ENCODE measurements around the gene CTTNBP2NL. TPM values are rescaled to one million over a fixed set of nuclear protein-coding genes. Genes with fewer than 3 reads are reported as not detected.

CTTNBP2NL gene
- total and polyA plus RNA-seq, 10 of the 15 experiments (the other 5 are each of a cell fraction or from before 2014, with no cell fraction given): 2.1 to 11.3 (median 5.6) TPM

GRCh38 chr1:112510340-112510739 lies 114.3 kb downstream of the CTTNBP2NL start:
- no peak for ATAC-seq
- peaks cover 2 to 10% of the 10 kb centered on the region in 2 experiments for H3K27me3 ChIP-seq (replicated peaks in 1 of 2; ENCODE audit: control insufficient read depth in 2 of 2, insufficient read depth in 2 of 2, low read length in 1 of 2)
- H3K9me3 ChIP-seq (replicated peaks; ENCODE audit: control insufficient read depth, insufficient read depth, low read length): no peaks in the 10 kb centered on the region
- intact Hi-C loops (cut with micrococcal nuclease; ENCODE audit: unreplicated experiment) (no loop called here), in situ Hi-C loops (cut with MboI) (no loop called here)
- H2AFZ ChIP-seq (ENCODE audit: control insufficient read depth, low read depth, low read length): no peak overlapping the region
- no peak overlapping the region for H3K27ac ChIP-seq (ENCODE audit: control insufficient read depth, insufficient read depth)
- BruUV-seq (replicated peaks): no TSS peak
- no peaks in the 10 kb centered on the region for H3K36me3 ChIP-seq (ENCODE audit: control insufficient read depth in 2 of 2, insufficient read depth in 2 of 2, low read length in 1 of 2)
- no peaks in the 10 kb centered on the region for H4K20me1 ChIP-seq (ENCODE audit: control insufficient read depth, insufficient read depth)
- WGBS (ENCODE audit: insufficient coverage, insufficient replicate concordance, low lambda C conversion rate, missing lambda C conversion rate): 62% methylated on average over 7 of the region's 7 CpGs
- ChIA-PET CTCF (interaction anchor here (0.7 to 2.1 kb wide), 3 partner anchors 8 to 119 kb away, joined by 5 to 6 read pairs (median 5); no protein-coding TSS in a partner anchor), SMC1A (ENCODE audit: uncharacterized antibody, unreplicated experiment) (interaction anchor here (1.2 kb wide), 2 partner anchors 10 to 104 kb away, joined by 3 read pairs; no protein-coding TSS in a partner anchor), POLR2A (interaction anchor here (1.0 kb wide), 1 partner anchor 45 kb away, joined by 4 read pairs; no protein-coding TSS in a partner anchor), RAD21 (ENCODE audit: unreplicated experiment) (no interaction called here)
- no peaks in the 10 kb centered on the region for H3K79me2 ChIP-seq (ENCODE audit: control insufficient read depth, insufficient read depth, low read length)
- TF ChIP-seq SMAD5 (IDR thresholded peaks at IDR 0.05; ENCODE audit: low read depth) (no peak), ASH2L (IDR thresholded peaks at IDR 0.05; ENCODE audit: borderline replicate concordance, low read depth) (no peak), MAX (IDR thresholded peaks at IDR 0.05; ENCODE audit: low read depth, low read length) (no peak), SMAD1 (IDR thresholded peaks at IDR 0.05; ENCODE audit: low read depth, partially characterized antibody) (no peak), REST (IDR thresholded peaks at IDR 0.05; ENCODE audit: low read depth, low read length) (no peak), KLF5 (IDR thresholded peaks at IDR 0.05; ENCODE audit: partially characterized antibody) (no peak), PRDM15 (CRISPR knock-in tag; IDR thresholded peaks at IDR 0.05) (no peak), NR2C1 (IDR thresholded peaks at IDR 0.05) (no peak), PML (IDR thresholded peaks at IDR 0.05; ENCODE audit: low read length) (no peak), HDAC6 (IDR thresholded peaks at IDR 0.05; ENCODE audit: unreplicated experiment) (no peak), GABPA (IDR thresholded peaks at IDR 0.05; ENCODE audit: low read depth) (no peak), POLR2AphosphoS5 (IDR thresholded peaks at IDR 0.05; ENCODE audit: low read length) (no peak), RCOR1 (conservative IDR thresholded peaks at IDR 0.05; ENCODE audit: low read depth, low read length) (no peak), SREBF1 (IDR thresholded peaks at IDR 0.05; ENCODE audit: low read length) (no peak)
- no peak for FAIRE-seq
- peaks cover 8% of the 10 kb centered on the region; the same call in 1 of the 2 replicates for H3K4me1 ChIP-seq (ENCODE audit: control insufficient read depth, insufficient read depth, low read length)
- no peak for DNase-seq (ENCODE audit: low read depth, low spot score)
- no peak overlapping the region for H3K9ac ChIP-seq (ENCODE audit: control insufficient read depth, insufficient read depth, low read length)
- H3K4me3 ChIP-seq: no peak overlapping the region
- H3K4me2 ChIP-seq (ENCODE audit: control insufficient read depth, insufficient read depth): no peak overlapping the region
